Dendritic cell treated with granulocyte-macrophage colony-stimulating factor and Interleukin-4, amounts not matched to agents 40 ng/mL and 50 ng/mL, for 4 days (primary cell): ENCODE measurements around the gene NAA80.

Source experiments
- H3K27ac Mint-ChIP-seq: one replicate; pipeline ENCODE4 v1.8.0; 2022; ENCODE audit warnings: mild to moderate bottlenecking, mixed read lengths
- H3K27me3 Mint-ChIP-seq: one replicate; pipeline ENCODE4 v1.8.0; 2022; ENCODE audit warnings: mild to moderate bottlenecking, mixed read lengths
- H3K36me3 Mint-ChIP-seq: one replicate; pipeline ENCODE4 v1.8.0; 2022; ENCODE audit warnings: low read depth, mixed read lengths
- H3K4me1 Mint-ChIP-seq: one replicate; pipeline ENCODE4 v1.8.0; 2022; ENCODE audit warnings: low read depth, mixed read lengths
- H3K4me3 Mint-ChIP-seq: one replicate; pipeline ENCODE4 v1.8.0; 2022; ENCODE audit warnings: mild to moderate bottlenecking, moderate library complexity, mixed read lengths
- H3K9me3 Mint-ChIP-seq: one replicate; pipeline ENCODE4 v1.8.0; 2022; ENCODE audit warnings: mixed read lengths
- intact Hi-C: fragments of 100-400 bp; cut with micrococcal nuclease; formaldehyde crosslinking; loops from one replicate; pipeline ENCODE4 v1.15.0; 2022

NAA80 gene

GRCh38 chr3:50337175-50337861 lies 38.1 kb upstream of the NAA80 start:
- Mint-ChIP-seq H3K27me3 (no peaks in the 10 kb centered on the region), H3K27ac (peak overlapping the region; percentile 96), H3K4me3 (peak overlapping the region; percentile 78), H3K36me3 (peaks cover 83% of the 10 kb centered on the region), H3K9me3 (no peaks in the 10 kb centered on the region), H3K4me1 (peaks cover 54% of the 10 kb centered on the region)
- intact Hi-C loops = loop anchor here (1.0 to 5.0 kb wide), 3 partner anchors 9 to 100 kb away; partner anchors contain the start of genes GNAI2, IFRD2 and TUSC2

GRCh38 chr3:50336452-50337174 lies 37.4 kb upstream of the NAA80 start:
- peak overlapping the region; percentile 78 for H3K4me3 Mint-ChIP-seq
- H3K36me3 Mint-ChIP-seq = peaks cover 90% of the 10 kb centered on the region
- H3K4me1 Mint-ChIP-seq = peaks cover 51% of the 10 kb centered on the region
- intact Hi-C loops = loop anchor here (1.0 to 5.0 kb wide), 3 partner anchors 8 to 99 kb away; partner anchors contain the start of genes GNAI2, IFRD2 and TUSC2
- H3K27ac Mint-ChIP-seq = peak overlapping the region; percentile 96
- H3K27me3 Mint-ChIP-seq = no peaks in the 10 kb centered on the region
- H3K9me3 Mint-ChIP-seq = no peaks in the 10 kb centered on the region

- intact Hi-C loops = loop anchor here (5.0 kb wide), 1 partner anchor 97 kb away; the partner anchor contains the start of gene GNAI2
- no peak overlapping the region for H3K4me3 Mint-ChIP-seq
- peaks cover 99% of the 10 kb centered on the region for H3K36me3 Mint-ChIP-seq
- peak overlapping the region; percentile 59 for H3K27ac Mint-ChIP-seq
- H3K27me3 Mint-ChIP-seq = no peaks in the 10 kb centered on the region
- peaks cover 57% of the 10 kb centered on the region for H3K4me1 Mint-ChIP-seq
- H3K9me3 Mint-ChIP-seq = no peaks in the 10 kb centered on the region
Measured at GRCh38 chr3:50334339-50335075, 35.3 kb upstream of the NAA80 start.

GRCh38 chr3:50333744-50334328 lies 34.6 kb upstream of the NAA80 start:
- no peaks in the 10 kb centered on the region for H3K9me3 Mint-ChIP-seq
- intact Hi-C loops = no loop called here
- no peak overlapping the region for H3K4me3 Mint-ChIP-seq
- peak overlapping the region; percentile 59 for H3K27ac Mint-ChIP-seq
- peaks cover 99% of the 10 kb centered on the region for H3K36me3 Mint-ChIP-seq
- H3K27me3 Mint-ChIP-seq = no peaks in the 10 kb centered on the region
- peaks cover 55% of the 10 kb centered on the region for H3K4me1 Mint-ChIP-seq

- no peaks in the 10 kb centered on the region for H3K27me3 Mint-ChIP-seq
- intact Hi-C loops = no loop called here
- H3K4me1 Mint-ChIP-seq = peaks cover 55% of the 10 kb centered on the region
Measured at GRCh38 chr3:50331364-50331907, 32.2 kb upstream of the NAA80 start.

GRCh38 chr3:50330330-50330729 lies 31.1 kb upstream of the NAA80 start:
- Mint-ChIP-seq H3K9me3 (no peaks in the 10 kb centered on the region), H3K4me3 (no peak overlapping the region), H3K36me3 (peaks cover 88% of the 10 kb centered on the region), H3K27me3 (no peaks in the 10 kb centered on the region), H3K4me1 (peaks cover 55% of the 10 kb centered on the region), H3K27ac (no peak overlapping the region)
- intact Hi-C loops = no loop called here

More at GRCh38 chr3:50331364-50331907, 32.2 kb upstream of the NAA80 start:
- no peak overlapping the region for H3K4me3 Mint-ChIP-seq
- no peak overlapping the region for H3K27ac Mint-ChIP-seq
- peaks cover 88% of the 10 kb centered on the region for H3K36me3 Mint-ChIP-seq
- H3K9me3 Mint-ChIP-seq = no peaks in the 10 kb centered on the region

- intact Hi-C loops = loop anchor here (1.0 kb wide), 1 partner anchor 9 kb away; no protein-coding TSS in a partner anchor
- H3K36me3 Mint-ChIP-seq = peaks cover 71% of the 10 kb centered on the region
- H3K4me3 Mint-ChIP-seq = peak within 1 kb of the TSS; percentile 75
- H3K9me3 Mint-ChIP-seq = no peaks in the 10 kb centered on the region
- H3K4me1 Mint-ChIP-seq = peaks cover 64% of the 10 kb centered on the region
- H3K27me3 Mint-ChIP-seq = no peaks in the 10 kb centered on the region
- H3K27ac Mint-ChIP-seq = peak within 1 kb of the TSS; percentile 76
Measured at GRCh38 chr3:50327943-50328691, 28.9 kb upstream of the NAA80 start, which contains the start of gene TUSC2. Gene TUSC2 (minus strand): TSS chr3:50328223. CDS start chr3:50328099, 124 bp downstream.

GRCh38 chr3:50327129-50327528 lies 27.9 kb upstream of the NAA80 start:
- intact Hi-C loops = no loop called here
- Mint-ChIP-seq H3K4me3 (peak overlapping the region; percentile 75), H3K27me3 (no peaks in the 10 kb centered on the region), H3K27ac (peak overlapping the region; percentile 76), H3K4me1 (peaks cover 71% of the 10 kb centered on the region), H3K36me3 (peaks cover 61% of the 10 kb centered on the region), H3K9me3 (no peaks in the 10 kb centered on the region)

GRCh38 chr3:50326182-50326541 lies 27.0 kb upstream of the NAA80 start:
- Mint-ChIP-seq H3K4me1 (peaks cover 71% of the 10 kb centered on the region), H3K27ac (peak overlapping the region; percentile 97), H3K36me3 (peaks cover 51% of the 10 kb centered on the region), H3K9me3 (no peaks in the 10 kb centered on the region), H3K27me3 (no peaks in the 10 kb centered on the region), H3K4me3 (no peak overlapping the region)
- intact Hi-C loops = no loop called here

GRCh38 chr3:50325497-50326181 lies 26.4 kb upstream of the NAA80 start:
- no peaks in the 10 kb centered on the region for H3K27me3 Mint-ChIP-seq
- peaks cover 47% of the 10 kb centered on the region for H3K36me3 Mint-ChIP-seq
- intact Hi-C loops = no loop called here
- no peak overlapping the region for H3K4me3 Mint-ChIP-seq
- H3K27ac Mint-ChIP-seq = peak overlapping the region; percentile 97
- peaks cover 70% of the 10 kb centered on the region for H3K4me1 Mint-ChIP-seq
- no peaks in the 10 kb centered on the region for H3K9me3 Mint-ChIP-seq

GRCh38 chr3:50325113-50325480 lies 25.9 kb upstream of the NAA80 start:
- H3K27me3 Mint-ChIP-seq = no peaks in the 10 kb centered on the region
- H3K4me1 Mint-ChIP-seq = peaks cover 70% of the 10 kb centered on the region
- H3K4me3 Mint-ChIP-seq = no peak overlapping the region
- H3K36me3 Mint-ChIP-seq = peaks cover 47% of the 10 kb centered on the region
- no peaks in the 10 kb centered on the region for H3K9me3 Mint-ChIP-seq
- H3K27ac Mint-ChIP-seq = peak overlapping the region; percentile 97
- intact Hi-C loops = no loop called here

GRCh38 chr3:50324351-50325112 lies 25.3 kb upstream of the NAA80 start:
- intact Hi-C loops = loop anchor here (1.0 kb wide), 1 partner anchor 50 kb away; no protein-coding TSS in a partner anchor
- Mint-ChIP-seq H3K36me3 (peaks cover 47% of the 10 kb centered on the region), H3K27me3 (no peaks in the 10 kb centered on the region), H3K27ac (peak overlapping the region; percentile 97), H3K9me3 (no peaks in the 10 kb centered on the region), H3K4me3 (no peak overlapping the region), H3K4me1 (peaks cover 70% of the 10 kb centered on the region)
